HL-60 (cell line): Measurements from ENCODE around the gene TUT4.
"Not testable (repeated sequence)": the region's sequence is repeated elsewhere in the genome, so short reads cannot be mapped to it uniquely, and the experiment has no call there.

Source experiments
- DNase-seq, 2 experiments: peaks; one replicate each; pipeline ENCODE4 v3.0.0-alpha.2; 2010 to 2020; ENCODE audit warnings: low read depth in 1 of 2, low spot score in 1 of 2
- H3K27ac ChIP-seq: fragments of 250-450 bp; sonication (Bioruptor Pico); replicated peaks from 2 replicates; pipeline ENCODE4 v1.5.1; 2020; ENCODE audit warnings: mild to moderate bottlenecking, moderate library complexity
- H3K27me3 ChIP-seq: fragments of 250-450 bp; sonication (Bioruptor Pico); 2 replicates; pipeline ENCODE4 v1.5.1; 2021; ENCODE audit warnings: mild to moderate bottlenecking, moderate library complexity; ENCODE audit not compliant: insufficient read depth, poor library complexity, severe bottlenecking
- H3K4me3 ChIP-seq: replicated peaks from 2 replicates; pipeline ENCODE4 v1.5.1; 2011; ENCODE audit warnings: mild to moderate bottlenecking, control low read depth, low read length; ENCODE audit not compliant: insufficient read depth
- GABPA ChIP-seq: IDR thresholded peaks from 2 replicates; pipeline ENCODE4 v1.6.1; 2012; ENCODE audit warnings: low read depth
- POLR2AphosphoS5 ChIP-seq: IDR thresholded peaks from 2 replicates; pipeline ENCODE4 v1.6.1; 2012; ENCODE audit warnings: low read depth
- REST ChIP-seq: IDR thresholded peaks from 2 replicates; pipeline ENCODE4 v1.6.1; 2012; ENCODE audit warnings: low read depth; ENCODE audit not compliant: insufficient replicate concordance
- SPI1 ChIP-seq: IDR thresholded peaks from 2 replicates; pipeline ENCODE4 v1.6.1; 2012; ENCODE audit warnings: low read depth, mild to moderate bottlenecking, borderline replicate concordance
- TF ChIP-seq, protein P1 (sequence below): IDR thresholded peaks from one replicate; pipeline ENCODE4 v1.5.1; 2011; ENCODE audit warnings: low read length, control low read depth, inconsistent platforms; ENCODE audit not compliant: insufficient read depth

Gene TUT4

DNA sequence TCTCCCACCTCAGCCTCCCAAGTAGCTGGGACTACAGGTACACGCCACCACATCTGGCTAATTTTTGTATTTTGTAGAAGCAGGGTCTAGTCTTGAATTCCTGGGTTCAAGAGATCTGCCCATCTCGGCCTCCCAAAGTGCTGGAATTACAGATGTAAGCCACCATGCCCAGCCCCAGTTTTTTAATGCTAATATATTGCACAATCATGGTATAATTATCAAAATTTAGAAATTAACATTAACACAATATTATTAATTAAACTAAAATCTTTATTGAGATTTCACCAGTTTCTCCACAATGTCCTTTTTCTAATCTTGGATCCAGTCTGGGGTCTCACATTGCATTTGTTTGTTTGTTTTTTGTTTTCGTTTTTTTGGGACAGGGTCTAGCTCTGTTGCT is 27.4 kb upstream of the TUT4 start:
- Histone ChIP-seq H3K27ac (no peak overlapping the region), H3K4me3 (no peak overlapping the region), H3K27me3 (no peaks in the 10 kb centered on the region)
- DNase-seq, result no peak
- no peak for TF ChIP-seq REST
- TF ChIP-seq, protein P1, sequence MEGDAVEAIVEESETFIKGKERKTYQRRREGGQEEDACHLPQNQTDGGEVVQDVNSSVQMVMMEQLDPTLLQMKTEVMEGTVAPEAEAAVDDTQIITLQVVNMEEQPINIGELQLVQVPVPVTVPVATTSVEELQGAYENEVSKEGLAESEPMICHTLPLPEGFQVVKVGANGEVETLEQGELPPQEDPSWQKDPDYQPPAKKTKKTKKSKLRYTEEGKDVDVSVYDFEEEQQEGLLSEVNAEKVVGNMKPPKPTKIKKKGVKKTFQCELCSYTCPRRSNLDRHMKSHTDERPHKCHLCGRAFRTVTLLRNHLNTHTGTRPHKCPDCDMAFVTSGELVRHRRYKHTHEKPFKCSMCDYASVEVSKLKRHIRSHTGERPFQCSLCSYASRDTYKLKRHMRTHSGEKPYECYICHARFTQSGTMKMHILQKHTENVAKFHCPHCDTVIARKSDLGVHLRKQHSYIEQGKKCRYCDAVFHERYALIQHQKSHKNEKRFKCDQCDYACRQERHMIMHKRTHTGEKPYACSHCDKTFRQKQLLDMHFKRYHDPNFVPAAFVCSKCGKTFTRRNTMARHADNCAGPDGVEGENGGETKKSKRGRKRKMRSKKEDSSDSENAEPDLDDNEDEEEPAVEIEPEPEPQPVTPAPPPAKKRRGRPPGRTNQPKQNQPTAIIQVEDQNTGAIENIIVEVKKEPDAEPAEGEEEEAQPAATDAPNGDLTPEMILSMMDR, result no peak
- no peak for TF ChIP-seq POLR2AphosphoS5

GRCh38 chr1:52579415-52579814 is 26.5 kb upstream of the TUT4 start:
- DNase-seq, result no peak
- Histone ChIP-seq H3K4me3 (no peak overlapping the region), H3K27me3 (no peaks in the 10 kb centered on the region), H3K27ac (no peak overlapping the region)
- TF ChIP-seq, protein P1, result no peak
- no peak for TF ChIP-seq GABPA
- no peak for TF ChIP-seq REST
- TF ChIP-seq POLR2AphosphoS5, result no peak
- no peak for TF ChIP-seq SPI1

- DNase-seq, H3K4me3 ChIP-seq, H3K27me3 ChIP-seq, H3K27ac ChIP-seq: not testable (repeated sequence)
Observed at GRCh38 chr1:52578066-52578465, 25.2 kb upstream of the TUT4 start.

- no peak for DNase-seq
- Histone ChIP-seq H3K27me3 (no peaks in the 10 kb centered on the region), H3K4me3 (no peak overlapping the region), H3K27ac (no peak overlapping the region)
- TF ChIP-seq, protein P1, result no peak
- no peak for TF ChIP-seq REST
- no peak for TF ChIP-seq GABPA
- no peak for TF ChIP-seq POLR2AphosphoS5
- no peak for TF ChIP-seq SPI1
Observed at GRCh38 chr1:52576074-52576473, 23.2 kb upstream of the TUT4 start.
